IMR-90 (cell line): ENCODE data around the gene DNAJC27. TPM values are rescaled to one million over a fixed set of nuclear protein-coding genes. Genes with fewer than 3 reads are reported as not detected.

Source experiments
- ATAC-seq: fragments of 200-7000 bp; cut with Tn5 transposase; 2 replicates; pipeline ENCODE4 v1.9.1; 2020; ENCODE audit warnings: low read depth, mild to moderate bottlenecking, moderate library complexity
- BruUV-seq: library from RNA; stranded (reverse); fragments of 400-500 nt; replicated peaks from 2 replicates; lab custom pipeline; 2021; lab: Mats Ljungman, UMichigan
- CTCF ChIA-PET: fragments of 300-600 bp; formaldehyde crosslinking; extraction: SDS; loops from one replicate; lab custom pipeline; 2021; ENCODE audit warnings: antibody characterized with exemption; lab: Yijun Ruan, JAX
- POLR2A ChIA-PET: fragments of 300-600 bp; sonication (Branson Sonifier 250); formaldehyde crosslinking; loops from one replicate; lab custom pipeline; 2022; ENCODE audit warnings: antibody characterized with exemption; ENCODE audit not compliant: unreplicated experiment; lab: Charles Lee
- DNase-seq: peaks from one replicate; pipeline ENCODE4 v3.0.0; 2013
- H2AFZ ChIP-seq: replicated peaks from 2 replicates; pipeline ENCODE3; 2013; ENCODE audit warnings: low read length, mild to moderate bottlenecking; ENCODE audit not compliant: poor library complexity
- H2AK5ac ChIP-seq: 2 replicates; pipeline ENCODE4 v1.6.1; 2013; ENCODE audit warnings: low read depth, low read length, inconsistent platforms
- H2AK9ac ChIP-seq: replicated peaks from 2 replicates; pipeline ENCODE3; 2013; ENCODE audit warnings: mild to moderate bottlenecking, low read depth, low read length, moderate library complexity; ENCODE audit not compliant: poor library complexity
- H2BK120ac ChIP-seq: 2 replicates; pipeline ENCODE4 v1.6.1; 2013; ENCODE audit warnings: low read depth, low read length, inconsistent platforms
- H2BK15ac ChIP-seq: 3 replicates; pipeline ENCODE4 v1.6.1; 2013; ENCODE audit warnings: low read depth, low read length, inconsistent platforms
- H2BK20ac ChIP-seq: 2 replicates; pipeline ENCODE4 v1.6.1; 2013; ENCODE audit warnings: low read depth, mild to moderate bottlenecking, inconsistent platforms, low read length, moderate library complexity
- H2BK5ac ChIP-seq: 2 replicates; pipeline ENCODE4 v1.6.1; 2013; ENCODE audit warnings: mild to moderate bottlenecking, low read depth, low read length, inconsistent platforms; ENCODE audit not compliant: poor library complexity, severe bottlenecking
- H3K14ac ChIP-seq: replicated peaks from 2 replicates; pipeline ENCODE4 v1.6.1; 2013; ENCODE audit warnings: low read depth, low read length, inconsistent platforms
- H3K18ac ChIP-seq: 2 replicates; pipeline ENCODE4 v1.6.1; 2013; ENCODE audit warnings: low read depth, low read length, control low read depth
- H3K23ac ChIP-seq: 2 replicates; pipeline ENCODE4 v1.6.1; 2013; ENCODE audit warnings: low read depth, low read length, inconsistent platforms
- H3K27ac ChIP-seq: 2 replicates; pipeline ENCODE4 v1.5.1; 2013; ENCODE audit warnings: mild to moderate bottlenecking, control low read depth, low read length; ENCODE audit not compliant: insufficient read depth
- H3K27me3 ChIP-seq: 2 replicates; pipeline ENCODE4 v1.6.1; 2013; ENCODE audit warnings: low read length; ENCODE audit not compliant: control insufficient read depth, insufficient read depth
- H3K36me3 ChIP-seq: 2 replicates; pipeline ENCODE4 v1.6.1; 2013; ENCODE audit warnings: low read length, mixed read lengths; ENCODE audit not compliant: control insufficient read depth, insufficient read depth
- H3K4ac ChIP-seq: 2 replicates; pipeline ENCODE4 v1.6.1; 2013; ENCODE audit warnings: low read depth, low read length, inconsistent platforms
- H3K4me1 ChIP-seq: 2 replicates; pipeline ENCODE4 v1.6.1; 2013; ENCODE audit warnings: low read length, mixed read lengths; ENCODE audit not compliant: control insufficient read depth, insufficient read depth
- H3K4me2 ChIP-seq: 2 replicates; pipeline ENCODE4 v1.6.1; 2013; ENCODE audit warnings: low read depth, mild to moderate bottlenecking, control low read depth, low read length, moderate library complexity
- H3K4me3 ChIP-seq: 2 replicates; pipeline ENCODE4 v1.5.1; 2013; ENCODE audit warnings: low read depth, mild to moderate bottlenecking, control low read depth, low read length, moderate library complexity; ENCODE audit not compliant: insufficient read depth
- H3K56ac ChIP-seq: 2 replicates; pipeline ENCODE4 v1.6.1; 2013; ENCODE audit warnings: low read length, inconsistent platforms; ENCODE audit not compliant: insufficient read depth; ENCODE audit errors: extremely low read depth
- H3K79me1 ChIP-seq, 2 experiments: 2 replicates each; pipeline ENCODE4 v1.6.1; 2013; ENCODE audit warnings: low read length in 2 of 2, inconsistent platforms in 1 of 2, low read depth in 1 of 2
- H3K9ac ChIP-seq: 2 replicates; pipeline ENCODE4 v1.6.1; 2013; ENCODE audit warnings: low read depth, low read length, control low read depth
- H3K9me1 ChIP-seq: 2 replicates; pipeline ENCODE4 v1.6.1; 2013; ENCODE audit warnings: low read length, inconsistent platforms; ENCODE audit not compliant: insufficient read depth
- H3K9me3 ChIP-seq: 2 replicates; pipeline ENCODE4 v1.6.1; 2013; ENCODE audit warnings: low read length; ENCODE audit not compliant: control insufficient read depth, insufficient read depth
- H4K20me1 ChIP-seq: 2 replicates; pipeline ENCODE4 v1.6.1; 2013; ENCODE audit warnings: low read length, inconsistent platforms; ENCODE audit not compliant: insufficient read depth
- H4K5ac ChIP-seq: 2 replicates; pipeline ENCODE4 v1.6.1; 2013; ENCODE audit warnings: mild to moderate bottlenecking, low read depth, low read length, control low read depth
- H4K8ac ChIP-seq, 2 experiments: 2 replicates each; pipeline ENCODE4 v1.6.1; 2013; ENCODE audit warnings: low read depth in 2 of 2, low read length in 2 of 2, control low read depth in 1 of 2, inconsistent platforms in 1 of 2
- H4K91ac ChIP-seq: 2 replicates; pipeline ENCODE4 v1.6.1; 2013; ENCODE audit warnings: low read depth, low read length, inconsistent platforms; ENCODE audit not compliant: insufficient read depth
- ELK1 ChIP-seq: fragments of 150-350 bp; IDR thresholded peaks from 2 replicates; pipeline ENCODE4 v1.6.1; 2016; ENCODE audit warnings: low read depth, mild to moderate bottlenecking, low read length, moderate library complexity, borderline replicate concordance
- MAZ ChIP-seq: IDR thresholded peaks from 2 replicates; pipeline ENCODE4 v1.6.1; 2012; ENCODE audit warnings: low read depth, mild to moderate bottlenecking, low read length, improper control_type of control experiment, moderate library complexity, borderline replicate concordance
- USF2 ChIP-seq: fragments of 150-350 bp; IDR thresholded peaks from 2 replicates; pipeline ENCODE4 v1.6.1; 2017; ENCODE audit warnings: mild to moderate bottlenecking, antibody characterized with exemption, low read length, low read depth
- WGBS, 2 experiments: methylation state at CpG; one replicate each; pipeline versions ENCODE4 v1.1.5 to v1.1.7; 2013; ENCODE audit warnings: missing lambda C conversion rate in 2 of 2; ENCODE audit not compliant: insufficient read length in 1 of 2; ENCODE audit errors: extremely low coverage in 2 of 2; 5-methylcytosine and 5-hydroxymethylcytosine counted together
- dilution Hi-C: fragments of 300-500 bp; cut with HindIII; formaldehyde crosslinking; loops from one replicate; pipeline ENCODE4 v1.14.3; 2018; ENCODE audit warnings: low sequenced_read_pairs; ENCODE audit not compliant: unreplicated experiment
- in situ Hi-C: fragments of 300-500 bp; cut with MboI; formaldehyde crosslinking; loops from 3 replicates; pipeline ENCODE4 v1.14.3; 2019; ENCODE audit warnings: low sequenced_read_pairs, inconsistent platforms, mixed read lengths
- intact Hi-C: fragments of 100-400 bp; cut with micrococcal nuclease; formaldehyde crosslinking; loops from 2 replicates; pipeline ENCODE4 v1.10.0; 2022
- polyA plus RNA-seq, 3 experiments: library from polyadenylated mRNA; depleted of rRNA; stranded (reverse); fragments of >200 nt; gene quantifications; 2 replicates each; pipeline ENCODE4 v1.2.3, GENCODE V29; 2012; ENCODE audit warnings: low replicate concordance in 1 of 3
- total RNA-seq: library from RNA; depleted of rRNA; stranded (reverse); fragments of >200 nt; gene quantifications from 2 replicates; pipeline ENCODE4 v1.2.3, GENCODE V29; 2012

DNAJC27 gene
- total and polyA plus RNA-seq, 2 of the 4 experiments (the other 2 are of a cell fraction) = 1.6 to 2.0 TPM

GRCh38 chr2:24918326-24919036, 53.3 kb downstream of the DNAJC27 start (continued):
- TF ChIP-seq MAZ = no peak

- Histone ChIP-seq H2BK120ac (no peak overlapping the region), H4K91ac (no peak overlapping the region), H3K9me3 (no peaks in the 10 kb centered on the region), H4K5ac (no peak overlapping the region), H2BK5ac (no peak overlapping the region), H3K4me2 (peak overlapping the region; percentile 23; the same call in 1 of the 2 replicates), H2BK20ac (no peak overlapping the region), H3K9me1 (peaks cover 10% of the 10 kb centered on the region; the same call in 1 of the 2 replicates), H3K36me3 (peaks cover 15% of the 10 kb centered on the region; the same call in 1 of the 2 replicates), H4K8ac (no peak overlapping the region), H2BK15ac (no peak overlapping the region), H3K27ac (no peak overlapping the region), H3K4ac (no peak overlapping the region; the same call in 1 of the 2 replicates), H4K20me1 (peaks cover 17% of the 10 kb centered on the region), H2AFZ (peak overlapping the region; percentile 41), H3K18ac (no peak overlapping the region), H3K4me1 (peaks cover 26% of the 10 kb centered on the region; the same call in 1 of the 2 replicates), H2AK5ac (peak overlapping the region; percentile 33; the same call in 1 of the 2 replicates), H3K9ac (no peak overlapping the region), H2AK9ac (no peak overlapping the region), H3K56ac (no peak overlapping the region), H3K23ac (no peak overlapping the region), H3K14ac (no peak overlapping the region; the same call in 1 of the 2 replicates), H3K4me3 (no peak overlapping the region), H3K27me3 (no peaks in the 10 kb centered on the region), H3K79me1 (peaks cover 3 to 45% of the 10 kb centered on the region in 2 experiments; a peak in 3 of 4 replicates)
- DNase-seq = no peak
- TF ChIP-seq USF2 (no peak), ELK1 (no peak)
- dilution Hi-C loops (no loop called here), intact Hi-C loops (no loop called here), in situ Hi-C loops (no loop called here)
- ChIA-PET POLR2A (no interaction called here), CTCF (no interaction called here)
- no peak for ATAC-seq
- WGBS, 2 experiments = 100% methylated on average over 1 of the region's 12 CpGs; no CpG with 5 or more reads in 1 of the 2 experiments
- BruUV-seq = no TSS peak
Measured at GRCh38 chr2:24917731-24918325, 53.9 kb downstream of the DNAJC27 start.
